ENCODE measurements around the gene ADAM19. TPM values are rescaled to one million over a fixed set of nuclear protein-coding genes. Genes with fewer than 3 reads are reported as not detected.

ADAM19 gene
- polyA plus RNA-seq, 1 donor from 2014 or later = 9.9 TPM

DNA sequence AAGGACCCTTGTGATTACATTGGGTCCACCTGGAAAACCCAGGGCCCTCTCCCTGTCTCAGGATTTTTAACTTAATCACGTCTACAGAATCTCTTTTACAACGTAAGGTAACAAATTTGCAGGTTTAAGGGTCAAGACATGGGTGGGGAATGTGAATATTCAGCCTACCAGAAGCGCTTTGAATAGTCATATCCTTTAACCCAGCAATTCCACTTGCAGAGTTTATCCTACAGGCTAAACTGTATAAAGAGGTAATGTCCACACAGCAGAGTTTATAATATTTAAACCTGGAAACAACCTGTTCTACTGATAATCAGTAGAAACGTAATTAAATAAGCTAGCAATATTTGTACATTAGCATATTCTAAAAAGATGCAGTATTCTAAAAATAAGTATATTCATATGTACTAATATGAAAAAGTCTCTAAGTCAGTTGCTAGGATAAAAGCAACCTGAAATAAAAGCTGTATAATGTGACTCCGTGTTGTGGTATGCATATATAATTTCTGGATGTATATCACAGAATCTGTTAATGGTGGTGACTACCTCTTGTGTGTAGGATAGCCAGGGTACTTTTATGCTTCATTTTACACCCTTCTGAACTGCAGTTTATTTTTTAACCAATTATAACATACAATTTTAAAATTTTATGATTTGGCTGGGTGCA, 129.7 kb downstream of the ADAM19 start:
- H3K9ac ChIP-seq (ENCODE audit: low read length) = no peak overlapping the region
- no peak overlapping the region for H3K4me2 ChIP-seq (ENCODE audit: low read length)
- no peaks in the 10 kb centered on the region for H3K9me2 ChIP-seq (ENCODE audit: insufficient read depth, low read length)
- TF ChIP-seq, protein P1, sequence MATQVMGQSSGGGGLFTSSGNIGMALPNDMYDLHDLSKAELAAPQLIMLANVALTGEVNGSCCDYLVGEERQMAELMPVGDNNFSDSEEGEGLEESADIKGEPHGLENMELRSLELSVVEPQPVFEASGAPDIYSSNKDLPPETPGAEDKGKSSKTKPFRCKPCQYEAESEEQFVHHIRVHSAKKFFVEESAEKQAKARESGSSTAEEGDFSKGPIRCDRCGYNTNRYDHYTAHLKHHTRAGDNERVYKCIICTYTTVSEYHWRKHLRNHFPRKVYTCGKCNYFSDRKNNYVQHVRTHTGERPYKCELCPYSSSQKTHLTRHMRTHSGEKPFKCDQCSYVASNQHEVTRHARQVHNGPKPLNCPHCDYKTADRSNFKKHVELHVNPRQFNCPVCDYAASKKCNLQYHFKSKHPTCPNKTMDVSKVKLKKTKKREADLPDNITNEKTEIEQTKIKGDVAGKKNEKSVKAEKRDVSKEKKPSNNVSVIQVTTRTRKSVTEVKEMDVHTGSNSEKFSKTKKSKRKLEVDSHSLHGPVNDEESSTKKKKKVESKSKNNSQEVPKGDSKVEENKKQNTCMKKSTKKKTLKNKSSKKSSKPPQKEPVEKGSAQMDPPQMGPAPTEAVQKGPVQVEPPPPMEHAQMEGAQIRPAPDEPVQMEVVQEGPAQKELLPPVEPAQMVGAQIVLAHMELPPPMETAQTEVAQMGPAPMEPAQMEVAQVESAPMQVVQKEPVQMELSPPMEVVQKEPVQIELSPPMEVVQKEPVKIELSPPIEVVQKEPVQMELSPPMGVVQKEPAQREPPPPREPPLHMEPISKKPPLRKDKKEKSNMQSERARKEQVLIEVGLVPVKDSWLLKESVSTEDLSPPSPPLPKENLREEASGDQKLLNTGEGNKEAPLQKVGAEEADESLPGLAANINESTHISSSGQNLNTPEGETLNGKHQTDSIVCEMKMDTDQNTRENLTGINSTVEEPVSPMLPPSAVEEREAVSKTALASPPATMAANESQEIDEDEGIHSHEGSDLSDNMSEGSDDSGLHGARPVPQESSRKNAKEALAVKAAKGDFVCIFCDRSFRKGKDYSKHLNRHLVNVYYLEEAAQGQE (IDR thresholded peaks at IDR 0.05; ENCODE audit: borderline replicate concordance) = no peak
- no peak for TF ChIP-seq EP300 (conservative IDR thresholded peaks at IDR 0.05; ENCODE audit: poor library complexity, severe bottlenecking)
- TF ChIP-seq SMC3 (conservative IDR thresholded peaks at IDR 0.05; ENCODE audit: poor library complexity) = no peak
- H3K9me3 ChIP-seq (ENCODE audit: low read length) = no peaks in the 10 kb centered on the region
- H3K27me3 ChIP-seq (ENCODE audit: insufficient read depth, low read depth, low read length) = no peaks in the 10 kb centered on the region
- H3K27ac ChIP-seq (ENCODE audit: low read length) = no peak overlapping the region
- H2AFZ ChIP-seq (ENCODE audit: low read depth, low read length) = no peak overlapping the region
- H4K20me1 ChIP-seq (ENCODE audit: insufficient read depth) = no peaks in the 10 kb centered on the region
- no peaks in the 10 kb centered on the region for H3K79me2 ChIP-seq (replicated peaks; ENCODE audit: insufficient read depth, low read length)
- H3K4me3 ChIP-seq (ENCODE audit: low read length) = no peak overlapping the region
- no peaks in the 10 kb centered on the region for H3F3A ChIP-seq (ENCODE audit: insufficient read depth, low read length, poor library complexity, severe bottlenecking)
- H3K36me3 ChIP-seq (ENCODE audit: insufficient read depth, low read length) = no peaks in the 10 kb centered on the region

DNA sequence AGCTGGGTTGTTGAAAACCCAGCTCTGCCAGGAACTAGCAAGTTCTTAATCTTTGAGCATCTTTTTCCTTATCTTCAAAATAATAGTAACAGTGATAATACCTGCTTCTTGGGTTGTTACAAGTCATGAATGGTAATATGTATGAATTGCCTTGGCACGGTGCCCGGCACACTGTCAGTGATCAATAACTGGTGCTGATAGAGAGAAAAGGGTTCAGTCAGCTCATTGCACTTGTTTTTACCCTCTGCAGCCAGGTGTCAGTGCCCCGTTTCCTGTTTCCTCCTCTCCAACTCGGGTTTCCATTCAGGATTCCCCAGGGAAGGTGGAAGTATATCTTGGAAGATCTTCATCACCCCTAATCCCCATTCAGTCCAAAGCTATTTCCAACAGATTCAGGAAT, 131.4 kb downstream of the ADAM19 start:
- H3K79me2 ChIP-seq (replicated peaks; ENCODE audit: insufficient read depth, low read length) = no peaks in the 10 kb centered on the region
- H3F3A ChIP-seq (ENCODE audit: insufficient read depth, low read length, poor library complexity, severe bottlenecking) = no peaks in the 10 kb centered on the region
- H3K9me3 ChIP-seq (ENCODE audit: low read length) = no peaks in the 10 kb centered on the region
- H3K36me3 ChIP-seq (ENCODE audit: insufficient read depth, low read length) = no peaks in the 10 kb centered on the region
- no peaks in the 10 kb centered on the region for H3K9me2 ChIP-seq (ENCODE audit: insufficient read depth, low read length)
- no peaks in the 10 kb centered on the region for H4K20me1 ChIP-seq (ENCODE audit: insufficient read depth)
- H3K9ac ChIP-seq (ENCODE audit: low read length) = no peak overlapping the region
- no peaks in the 10 kb centered on the region for H3K27me3 ChIP-seq (ENCODE audit: insufficient read depth, low read depth, low read length)
- TF ChIP-seq, protein P1 (IDR thresholded peaks at IDR 0.05; ENCODE audit: borderline replicate concordance) = no peak
- no peak for TF ChIP-seq SMC3 (conservative IDR thresholded peaks at IDR 0.05; ENCODE audit: poor library complexity)
- TF ChIP-seq RAD21 (conservative IDR thresholded peaks at IDR 0.05) = no peak
- no peak for TF ChIP-seq POLR2AphosphoS5 (IDR thresholded peaks at IDR 0.05)
- TF ChIP-seq, protein P2, sequence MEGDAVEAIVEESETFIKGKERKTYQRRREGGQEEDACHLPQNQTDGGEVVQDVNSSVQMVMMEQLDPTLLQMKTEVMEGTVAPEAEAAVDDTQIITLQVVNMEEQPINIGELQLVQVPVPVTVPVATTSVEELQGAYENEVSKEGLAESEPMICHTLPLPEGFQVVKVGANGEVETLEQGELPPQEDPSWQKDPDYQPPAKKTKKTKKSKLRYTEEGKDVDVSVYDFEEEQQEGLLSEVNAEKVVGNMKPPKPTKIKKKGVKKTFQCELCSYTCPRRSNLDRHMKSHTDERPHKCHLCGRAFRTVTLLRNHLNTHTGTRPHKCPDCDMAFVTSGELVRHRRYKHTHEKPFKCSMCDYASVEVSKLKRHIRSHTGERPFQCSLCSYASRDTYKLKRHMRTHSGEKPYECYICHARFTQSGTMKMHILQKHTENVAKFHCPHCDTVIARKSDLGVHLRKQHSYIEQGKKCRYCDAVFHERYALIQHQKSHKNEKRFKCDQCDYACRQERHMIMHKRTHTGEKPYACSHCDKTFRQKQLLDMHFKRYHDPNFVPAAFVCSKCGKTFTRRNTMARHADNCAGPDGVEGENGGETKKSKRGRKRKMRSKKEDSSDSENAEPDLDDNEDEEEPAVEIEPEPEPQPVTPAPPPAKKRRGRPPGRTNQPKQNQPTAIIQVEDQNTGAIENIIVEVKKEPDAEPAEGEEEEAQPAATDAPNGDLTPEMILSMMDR (IDR thresholded peaks at IDR 0.05; ENCODE audit: poor library complexity, severe bottlenecking) = no peak
- TF ChIP-seq TAF1 (IDR thresholded peaks at IDR 0.05; ENCODE audit: low read depth) = no peak
- no peak for TF ChIP-seq MXI1 (conservative IDR thresholded peaks at IDR 0.05; ENCODE audit: poor library complexity, severe bottlenecking)
- no peak for TF ChIP-seq EZH2 (IDR thresholded peaks at IDR 0.05; ENCODE audit: borderline replicate concordance, insufficient read depth, low read length, poor library complexity, severe bottlenecking)
- no peak for TF ChIP-seq EP300 (conservative IDR thresholded peaks at IDR 0.05; ENCODE audit: poor library complexity, severe bottlenecking)
- peak overlapping the region; percentile 14 for H3K27ac ChIP-seq (ENCODE audit: low read length)
- H3K4me3 ChIP-seq (ENCODE audit: low read length) = peak overlapping the region; percentile 2
- H3K4me2 ChIP-seq (ENCODE audit: low read length) = no peak overlapping the region
- H2AFZ ChIP-seq (ENCODE audit: low read depth, low read length) = no peak overlapping the region
